OCI-LY1 (cell line): ENCODE measurements around the gene SLC7A7.
"Not testable (repeated sequence)": the region's sequence is repeated elsewhere in the genome, so short reads cannot be mapped to it uniquely, and the experiment has no call there.

Source experiments
- H2AFZ ChIP-seq: fragments of 200-600 bp; sonication (generic), shearing (Covaris generic); 2 replicates; pipeline ENCODE4 v1.6.0; 2014; ENCODE audit warnings: antibody characterized with exemption, mild to moderate bottlenecking, low read length
- H3F3A ChIP-seq: fragments of 200-600 bp; sonication (generic), shearing (Covaris generic); 2 replicates; pipeline ENCODE4 v1.6.0; 2014; ENCODE audit warnings: mild to moderate bottlenecking, antibody characterized with exemption, low read length, moderate library complexity; ENCODE audit not compliant: insufficient read depth
- H3K27ac ChIP-seq: fragments of 200-600 bp; sonication (generic); 2 replicates; pipeline ENCODE4 v1.5.1; 2014; ENCODE audit warnings: low read length, mixed run types, mild to moderate bottlenecking, low read depth; ENCODE audit not compliant: poor library complexity, severe bottlenecking
- H3K27me3 ChIP-seq: fragments of 200-600 bp; sonication (generic); 2 replicates; pipeline ENCODE4 v1.6.0; 2014; ENCODE audit warnings: antibody characterized with exemption, mild to moderate bottlenecking, low read length, moderate library complexity; ENCODE audit not compliant: insufficient read depth
- H3K36me3 ChIP-seq: fragments of 200-600 bp; sonication (generic); 2 replicates; pipeline ENCODE4 v1.6.1; 2014; ENCODE audit warnings: mild to moderate bottlenecking, antibody characterized with exemption, low read length, moderate library complexity, mixed read lengths; ENCODE audit not compliant: insufficient read depth
- H3K4me1 ChIP-seq: fragments of 200-600 bp; sonication (generic); 2 replicates; pipeline ENCODE4 v1.5.1; 2014; ENCODE audit warnings: mild to moderate bottlenecking, low read length, moderate library complexity; ENCODE audit not compliant: insufficient read depth, severe bottlenecking
- H3K4me2 ChIP-seq: fragments of 200-600 bp; sonication (generic), shearing (Covaris generic); 2 replicates; pipeline ENCODE4 v1.6.1; 2014; ENCODE audit warnings: low read length
- H3K4me3 ChIP-seq: fragments of 200-600 bp; sonication (generic); 2 replicates; pipeline ENCODE4 v1.5.1; 2014; ENCODE audit warnings: low read length, low read depth, mild to moderate bottlenecking, mixed read lengths; ENCODE audit not compliant: poor library complexity, severe bottlenecking
- H3K79me2 ChIP-seq: fragments of 200-600 bp; shearing (Covaris generic); 2 replicates; pipeline ENCODE4 v1.6.1; 2016; ENCODE audit warnings: mixed run types, low read length, mixed read lengths; ENCODE audit not compliant: insufficient read depth
- H3K9ac ChIP-seq: fragments of 200-600 bp; sonication (generic), shearing (Covaris generic); 2 replicates; pipeline ENCODE4 v1.6.1; 2014; ENCODE audit warnings: mild to moderate bottlenecking, low read length, mixed read lengths
- H3K9me2 ChIP-seq: fragments of 200-600 bp; sonication (generic), shearing (Covaris generic); 2 replicates; pipeline ENCODE4 v1.6.1; 2014; ENCODE audit warnings: low read depth, mild to moderate bottlenecking, low read length, mixed read lengths
- H3K9me3 ChIP-seq: fragments of 200-600 bp; shearing (Covaris generic); 2 replicates; pipeline ENCODE4 v1.6.1; 2014; ENCODE audit warnings: low read length, mixed read lengths
- H4K20me1 ChIP-seq: fragments of 200-600 bp; sonication (generic), shearing (Covaris generic); 2 replicates; pipeline ENCODE4 v1.6.0; 2016; ENCODE audit warnings: mild to moderate bottlenecking, low read length; ENCODE audit not compliant: insufficient read depth
- CTCF ChIP-seq: fragments of 200-600 bp; sonication (generic), shearing (Covaris generic); IDR thresholded peaks from 2 replicates; pipeline ENCODE4 v1.5.1; 2017; ENCODE audit warnings: mild to moderate bottlenecking, antibody characterized with exemption, low read length, moderate library complexity, mixed read lengths
- EZH2 ChIP-seq: fragments of 200-600 bp; sonication (generic), shearing (Covaris generic); IDR thresholded peaks from 2 replicates; pipeline ENCODE4 v1.8.0; 2017; ENCODE audit warnings: borderline replicate concordance, mixed run types, mild to moderate bottlenecking, antibody characterized with exemption, low read length, moderate library complexity, mixed read lengths

SLC7A7 gene

GRCh38 chr14:22811722-22812121 lies 3.5 kb downstream of the SLC7A7 start:
- no peaks in the 10 kb centered on the region for H3F3A ChIP-seq
- no peaks in the 10 kb centered on the region for H3K9me3 ChIP-seq
- no peaks in the 10 kb centered on the region for H3K79me2 ChIP-seq
- H3K4me3 ChIP-seq, result no peak overlapping the region
- no peaks in the 10 kb centered on the region for H3K36me3 ChIP-seq
- no peak overlapping the region for H3K9ac ChIP-seq
- H3K27ac ChIP-seq, result no peak overlapping the region
- no peaks in the 10 kb centered on the region for H3K9me2 ChIP-seq
- no peaks in the 10 kb centered on the region for H3K27me3 ChIP-seq
- no peaks in the 10 kb centered on the region for H4K20me1 ChIP-seq
- TF ChIP-seq CTCF, result no peak
- TF ChIP-seq EZH2, result no peak
- H3K4me1 ChIP-seq, result peaks cover 50% of the 10 kb centered on the region
- no peak overlapping the region for H2AFZ ChIP-seq
- H3K4me2 ChIP-seq, result no peak overlapping the region

- TF ChIP-seq CTCF, result no peak
- TF ChIP-seq EZH2, result no peak
- Histone ChIP-seq H3K4me2 (no peak overlapping the region), H3K9ac (no peak overlapping the region), H3K27me3 (no peaks in the 10 kb centered on the region), H3K27ac (peak overlapping the region; percentile 3), H3F3A (no peaks in the 10 kb centered on the region), H4K20me1 (no peaks in the 10 kb centered on the region), H2AFZ (no peak overlapping the region), H3K79me2 (no peaks in the 10 kb centered on the region), H3K36me3 (no peaks in the 10 kb centered on the region), H3K9me3 (no peaks in the 10 kb centered on the region), H3K4me1 (peaks cover 36% of the 10 kb centered on the region), H3K4me3 (no peak overlapping the region), H3K9me2 (no peaks in the 10 kb centered on the region)
Measured at GRCh38 chr14:22808388-22809209, 6.6 kb downstream of the SLC7A7 start.

- Histone ChIP-seq H3K4me3 (no peak overlapping the region), H4K20me1 (no peaks in the 10 kb centered on the region), H3K27ac (peak overlapping the region; percentile 10), H3K4me2 (no peak overlapping the region), H3K79me2 (no peaks in the 10 kb centered on the region), H2AFZ (no peak overlapping the region), H3K27me3 (no peaks in the 10 kb centered on the region), H3F3A (no peaks in the 10 kb centered on the region), H3K9me3 (no peaks in the 10 kb centered on the region), H3K36me3 (no peaks in the 10 kb centered on the region), H3K4me1 (peaks cover 36% of the 10 kb centered on the region), H3K9ac (no peak overlapping the region), H3K9me2 (no peaks in the 10 kb centered on the region)
- TF ChIP-seq CTCF (no peak), EZH2 (no peak)
Measured at GRCh38 chr14:22807432-22808087, 7.7 kb downstream of the SLC7A7 start.

GRCh38 chr14:22805235-22805634 lies 10.0 kb downstream of the SLC7A7 start:
- H3K4me3 ChIP-seq, H3K9me3 ChIP-seq, H3K9ac ChIP-seq, H2AFZ ChIP-seq, H3K27ac ChIP-seq, H3K9me2 ChIP-seq, H3K4me2 ChIP-seq, H4K20me1 ChIP-seq, H3K27me3 ChIP-seq, H3F3A ChIP-seq, H3K79me2 ChIP-seq, H3K36me3 ChIP-seq: not testable (repeated sequence)
- H3K4me1 ChIP-seq, result peaks cover 24% of the 10 kb centered on the region
